WTC11 (cell line): Measurements from ENCODE around the gene TMEM17. TPM values are rescaled to one million over a fixed set of nuclear protein-coding genes. Genes with fewer than 3 reads are reported as not detected.

Source experiments
- E2F1 ChIP-seq: sonication (generic); formaldehyde crosslinking; IDR thresholded peaks from 2 replicates; pipeline ENCODE4 v1.8.0; 2022; ENCODE audit warnings: mild to moderate bottlenecking, missing genetic modification reagents
- HMGA2 ChIP-seq: fragments of 250-450 bp; sonication (Bioruptor Pico); IDR thresholded peaks from 2 replicates; pipeline ENCODE4 v1.4.0; 2021; ENCODE audit warnings: mild to moderate bottlenecking, moderate library complexity
- HMGXB4 ChIP-seq: sonication (generic); formaldehyde crosslinking; IDR thresholded peaks from 2 replicates; pipeline ENCODE4 v1.8.1; 2023; ENCODE audit warnings: mild to moderate bottlenecking, moderate library complexity, missing genetic modification reagents
- IRF1 ChIP-seq: sonication (generic); formaldehyde crosslinking; IDR thresholded peaks from 2 replicates; pipeline ENCODE4 v1.8.0; 2023; ENCODE audit warnings: missing genetic modification reagents
- MXD4 ChIP-seq: fragments of 250-450 bp; sonication (Bioruptor Pico); IDR thresholded peaks from 2 replicates; pipeline ENCODE4 v1.8.0; 2021; ENCODE audit warnings: mild to moderate bottlenecking, moderate library complexity, borderline replicate concordance
- NR2C2 ChIP-seq: sonication (generic); formaldehyde crosslinking; IDR thresholded peaks from 2 replicates; pipeline ENCODE4 v1.8.0; 2022; ENCODE audit warnings: mild to moderate bottlenecking, missing genetic modification reagents
- OVOL2 ChIP-seq: fragments of 250-450 bp; sonication (Bioruptor Pico); IDR thresholded peaks from 2 replicates; pipeline ENCODE4 v1.9.0; 2021; ENCODE audit warnings: mild to moderate bottlenecking, borderline replicate concordance
- PRDM15 ChIP-seq: sonication (generic); formaldehyde crosslinking; IDR thresholded peaks from 2 replicates; pipeline ENCODE4 v1.8.0; 2022; ENCODE audit warnings: missing genetic modification reagents
- SMAD3 ChIP-seq: sonication (generic); formaldehyde crosslinking; IDR thresholded peaks from 2 replicates; pipeline ENCODE4 v1.8.0; 2022; ENCODE audit warnings: missing genetic modification reagents, mild to moderate bottlenecking, borderline replicate concordance
- SMAD4 ChIP-seq: sonication (generic); formaldehyde crosslinking; IDR thresholded peaks from 2 replicates; pipeline ENCODE4 v1.8.0; 2022; ENCODE audit warnings: mild to moderate bottlenecking, missing genetic modification reagents
- SOX15 ChIP-seq: fragments of 250-450 bp; sonication (Bioruptor Pico); IDR thresholded peaks from 2 replicates; pipeline ENCODE4 v1.9.0; 2021; ENCODE audit warnings: mild to moderate bottlenecking
- ZBTB43 ChIP-seq: sonication (generic); formaldehyde crosslinking; IDR thresholded peaks from 2 replicates; pipeline ENCODE4 v1.8.1; 2023; ENCODE audit warnings: mild to moderate bottlenecking, missing genetic modification reagents
- ZMAT4 ChIP-seq: fragments of 250-450 bp; sonication (Bioruptor Pico); IDR thresholded peaks from 2 replicates; pipeline ENCODE4 v1.9.0; 2021; ENCODE audit warnings: mild to moderate bottlenecking
- ZNF121 ChIP-seq: sonication (generic); formaldehyde crosslinking; IDR thresholded peaks from 2 replicates; pipeline ENCODE4 v1.8.0; 2023; ENCODE audit warnings: missing genetic modification reagents
- ZNF232 ChIP-seq: sonication (generic); formaldehyde crosslinking; IDR thresholded peaks from 2 replicates; pipeline ENCODE4 v1.8.0; 2022; ENCODE audit warnings: mild to moderate bottlenecking, missing genetic modification reagents
- ZNF317 ChIP-seq: sonication (generic); formaldehyde crosslinking; IDR thresholded peaks from 2 replicates; pipeline ENCODE4 v1.8.1; 2023; ENCODE audit warnings: low read depth, mild to moderate bottlenecking, moderate library complexity, missing genetic modification reagents, borderline replicate concordance
- ZNF396 ChIP-seq: fragments of 250-450 bp; sonication (Bioruptor Pico); IDR thresholded peaks from 2 replicates; pipeline ENCODE4 v1.8.0; 2021; ENCODE audit warnings: mild to moderate bottlenecking, moderate library complexity, borderline replicate concordance
- total RNA-seq: library from RNA; stranded (reverse); gene quantifications from 3 replicates; pipeline ENCODE4 v1.2.3, GENCODE V29; 2021
- TF ChIP-seq, protein P1 (sequence below): fragments of 250-450 bp; sonication (Bioruptor Pico); conservative IDR thresholded peaks from 2 replicates; pipeline ENCODE4 v1.9.0; 2021; ENCODE audit warnings: mild to moderate bottlenecking
- TF ChIP-seq, protein P2 (sequence below): fragments of 200-600 bp; IDR thresholded peaks from 2 replicates; pipeline ENCODE4 v1.8.0; 2022; ENCODE audit warnings: antibody characterized with exemption
- TF ChIP-seq, protein P3 (sequence below): sonication (generic); formaldehyde crosslinking; IDR thresholded peaks from 2 replicates; pipeline ENCODE4 v1.8.0; 2022; ENCODE audit warnings: mild to moderate bottlenecking, missing genetic modification reagents
- TF ChIP-seq, protein P4 (sequence below): sonication (generic); formaldehyde crosslinking; IDR thresholded peaks from 2 replicates; pipeline ENCODE4 v1.8.1; 2022; ENCODE audit warnings: low read depth, missing genetic modification reagents, borderline replicate concordance

The TMEM17 gene
- total RNA-seq, 1 experiment from 2014 or later: 1.2 TPM

DNA sequence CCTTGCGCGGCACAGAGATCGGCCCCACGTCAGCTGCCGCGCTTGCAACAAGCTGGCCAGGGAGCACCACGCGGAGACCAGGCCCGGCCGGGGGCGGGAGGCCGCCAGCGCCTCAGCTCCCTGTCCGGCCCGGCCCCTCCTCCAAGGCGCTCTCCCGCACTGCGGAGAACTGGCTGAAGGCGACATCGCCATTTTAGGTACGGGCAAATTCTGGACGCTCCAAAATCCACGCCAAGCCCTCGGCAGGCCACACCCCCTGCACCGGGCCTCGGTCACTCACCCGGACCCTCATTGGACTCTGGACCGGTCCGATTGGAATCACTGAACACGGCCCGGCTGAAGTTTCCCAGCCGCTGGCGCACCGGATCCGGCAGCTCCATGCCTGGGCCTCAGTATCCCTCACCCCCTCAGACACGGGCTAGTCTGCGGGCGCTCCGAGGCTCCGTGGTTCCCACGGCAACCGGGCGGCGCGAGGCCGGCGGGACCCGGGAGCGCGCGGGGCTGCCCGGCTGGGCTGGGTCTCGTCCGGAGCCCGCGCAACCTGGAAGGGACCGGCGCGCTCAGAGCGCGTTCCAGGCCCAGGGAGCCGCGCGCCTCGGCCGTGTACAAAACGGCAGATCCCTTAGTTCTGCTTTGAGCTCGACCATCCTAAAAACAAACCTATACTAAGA is at the start of gene TMEM17 (continued):
- no peak for TF ChIP-seq ZNF396 (CRISPR knock-in tag)
- TF ChIP-seq, protein P1, sequence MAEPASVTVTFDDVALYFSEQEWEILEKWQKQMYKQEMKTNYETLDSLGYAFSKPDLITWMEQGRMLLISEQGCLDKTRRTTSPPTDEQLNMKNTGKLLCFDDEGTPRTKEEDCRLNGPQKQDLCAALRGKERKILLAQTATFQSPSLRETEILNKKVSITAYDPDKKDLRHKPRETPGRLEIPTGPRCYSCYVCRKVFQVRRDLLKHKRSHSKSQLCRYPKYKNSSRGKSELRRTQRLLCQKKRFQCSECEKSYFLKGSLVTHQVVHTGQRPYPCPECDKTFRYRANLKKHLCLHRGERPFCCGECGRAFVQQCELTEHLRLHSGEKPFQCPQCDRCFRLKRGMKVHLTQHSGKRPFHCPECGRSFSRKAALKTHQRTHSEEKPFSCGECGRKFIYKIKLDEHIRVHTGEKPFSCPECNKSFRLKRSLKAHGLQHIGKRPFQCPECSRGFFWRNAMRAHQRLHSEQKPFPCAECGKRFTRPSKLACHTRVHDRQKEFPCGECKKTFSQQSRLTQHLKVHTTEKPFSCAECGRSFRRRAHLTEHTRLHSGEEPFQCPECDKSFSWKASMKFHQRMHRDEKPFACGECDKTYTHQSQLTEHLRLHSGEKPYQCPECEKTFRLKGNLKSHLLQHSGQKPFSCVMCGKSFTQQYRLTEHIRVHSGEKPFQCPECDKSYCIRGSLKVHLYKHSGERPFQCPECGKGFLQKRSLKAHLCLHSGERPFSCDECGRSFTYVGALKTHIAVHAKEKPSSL: no peak
- TF ChIP-seq ZBTB43 (CRISPR knock-in tag): no peak
- TF ChIP-seq IRF1 (CRISPR knock-in tag): no peak
- TF ChIP-seq ZNF121 (CRISPR knock-in tag): peak; percentile 64
- no peak for TF ChIP-seq NR2C2 (CRISPR knock-in tag)
- TF ChIP-seq, protein P2, sequence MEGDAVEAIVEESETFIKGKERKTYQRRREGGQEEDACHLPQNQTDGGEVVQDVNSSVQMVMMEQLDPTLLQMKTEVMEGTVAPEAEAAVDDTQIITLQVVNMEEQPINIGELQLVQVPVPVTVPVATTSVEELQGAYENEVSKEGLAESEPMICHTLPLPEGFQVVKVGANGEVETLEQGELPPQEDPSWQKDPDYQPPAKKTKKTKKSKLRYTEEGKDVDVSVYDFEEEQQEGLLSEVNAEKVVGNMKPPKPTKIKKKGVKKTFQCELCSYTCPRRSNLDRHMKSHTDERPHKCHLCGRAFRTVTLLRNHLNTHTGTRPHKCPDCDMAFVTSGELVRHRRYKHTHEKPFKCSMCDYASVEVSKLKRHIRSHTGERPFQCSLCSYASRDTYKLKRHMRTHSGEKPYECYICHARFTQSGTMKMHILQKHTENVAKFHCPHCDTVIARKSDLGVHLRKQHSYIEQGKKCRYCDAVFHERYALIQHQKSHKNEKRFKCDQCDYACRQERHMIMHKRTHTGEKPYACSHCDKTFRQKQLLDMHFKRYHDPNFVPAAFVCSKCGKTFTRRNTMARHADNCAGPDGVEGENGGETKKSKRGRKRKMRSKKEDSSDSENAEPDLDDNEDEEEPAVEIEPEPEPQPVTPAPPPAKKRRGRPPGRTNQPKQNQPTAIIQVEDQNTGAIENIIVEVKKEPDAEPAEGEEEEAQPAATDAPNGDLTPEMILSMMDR: no peak
- no peak for TF ChIP-seq OVOL2 (CRISPR knock-in tag)
- TF ChIP-seq, protein P3, sequence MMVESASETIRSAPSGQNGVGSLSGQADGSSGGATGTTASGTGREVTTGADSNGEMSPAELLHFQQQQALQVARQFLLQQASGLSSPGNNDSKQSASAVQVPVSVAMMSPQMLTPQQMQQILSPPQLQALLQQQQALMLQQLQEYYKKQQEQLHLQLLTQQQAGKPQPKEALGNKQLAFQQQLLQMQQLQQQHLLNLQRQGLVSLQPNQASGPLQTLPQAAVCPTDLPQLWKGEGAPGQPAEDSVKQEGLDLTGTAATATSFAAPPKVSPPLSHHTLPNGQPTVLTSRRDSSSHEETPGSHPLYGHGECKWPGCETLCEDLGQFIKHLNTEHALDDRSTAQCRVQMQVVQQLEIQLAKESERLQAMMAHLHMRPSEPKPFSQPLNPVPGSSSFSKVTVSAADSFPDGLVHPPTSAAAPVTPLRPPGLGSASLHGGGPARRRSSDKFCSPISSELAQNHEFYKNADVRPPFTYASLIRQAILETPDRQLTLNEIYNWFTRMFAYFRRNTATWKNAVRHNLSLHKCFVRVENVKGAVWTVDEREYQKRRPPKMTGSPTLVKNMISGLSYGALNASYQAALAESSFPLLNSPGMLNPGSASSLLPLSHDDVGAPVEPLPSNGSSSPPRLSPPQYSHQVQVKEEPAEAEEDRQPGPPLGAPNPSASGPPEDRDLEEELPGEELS (CRISPR knock-in tag): peak; percentile 72
- no peak for TF ChIP-seq E2F1 (CRISPR knock-in tag)
- no peak for TF ChIP-seq SMAD3 (CRISPR knock-in tag)
- no peak for TF ChIP-seq ZMAT4 (CRISPR knock-in tag)
- TF ChIP-seq SOX15 (CRISPR knock-in tag): no peak
- TF ChIP-seq HMGA2 (CRISPR knock-in tag): no peak
- TF ChIP-seq ZNF317 (CRISPR knock-in tag): no peak
- no peak for TF ChIP-seq SMAD4 (CRISPR knock-in tag)
- TF ChIP-seq ZNF232 (CRISPR knock-in tag): no peak
- TF ChIP-seq HMGXB4: peak; percentile 78
- TF ChIP-seq, protein P4, sequence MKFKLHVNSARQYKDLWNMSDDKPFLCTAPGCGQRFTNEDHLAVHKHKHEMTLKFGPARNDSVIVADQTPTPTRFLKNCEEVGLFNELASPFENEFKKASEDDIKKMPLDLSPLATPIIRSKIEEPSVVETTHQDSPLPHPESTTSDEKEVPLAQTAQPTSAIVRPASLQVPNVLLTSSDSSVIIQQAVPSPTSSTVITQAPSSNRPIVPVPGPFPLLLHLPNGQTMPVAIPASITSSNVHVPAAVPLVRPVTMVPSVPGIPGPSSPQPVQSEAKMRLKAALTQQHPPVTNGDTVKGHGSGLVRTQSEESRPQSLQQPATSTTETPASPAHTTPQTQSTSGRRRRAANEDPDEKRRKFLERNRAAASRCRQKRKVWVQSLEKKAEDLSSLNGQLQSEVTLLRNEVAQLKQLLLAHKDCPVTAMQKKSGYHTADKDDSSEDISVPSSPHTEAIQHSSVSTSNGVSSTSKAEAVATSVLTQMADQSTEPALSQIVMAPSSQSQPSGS (CRISPR knock-in tag): no peak
- no peak for TF ChIP-seq PRDM15
- no peak for TF ChIP-seq MXD4 (CRISPR knock-in tag)
